GM12892 (cell line): ENCODE measurements around the gene COCH.

ENCODE experiments used
- POLR2A ChIP-seq: IDR thresholded peaks from 2 replicates; pipeline ENCODE4 v1.6.1; 2011; ENCODE audit warnings: low read depth, low read length, control low read depth
- POLR2AphosphoS5 ChIP-seq: IDR thresholded peaks from 2 replicates; pipeline ENCODE4 v1.6.1; 2011; ENCODE audit warnings: low read depth, low read length, control low read depth
- TAF1 ChIP-seq: IDR thresholded peaks from 2 replicates; pipeline ENCODE4 v1.6.1; 2011; ENCODE audit warnings: low read depth, mild to moderate bottlenecking, control low read depth, low read length, borderline replicate concordance

- TF ChIP-seq TAF1 (peak; percentile 21; the same call in 1 of the 2 replicates), POLR2A (peak; percentile 69; the same call in 1 of the 2 replicates), POLR2AphosphoS5 (0 out of 2 replicates have a peak, but pooled peaks have one; percentile 28)
These were observed at the start of gene COCH for GRCh38 chr14:30874120-30874998.
